ENCODE data around the gene KLF6.

The KLF6 gene

DNA sequence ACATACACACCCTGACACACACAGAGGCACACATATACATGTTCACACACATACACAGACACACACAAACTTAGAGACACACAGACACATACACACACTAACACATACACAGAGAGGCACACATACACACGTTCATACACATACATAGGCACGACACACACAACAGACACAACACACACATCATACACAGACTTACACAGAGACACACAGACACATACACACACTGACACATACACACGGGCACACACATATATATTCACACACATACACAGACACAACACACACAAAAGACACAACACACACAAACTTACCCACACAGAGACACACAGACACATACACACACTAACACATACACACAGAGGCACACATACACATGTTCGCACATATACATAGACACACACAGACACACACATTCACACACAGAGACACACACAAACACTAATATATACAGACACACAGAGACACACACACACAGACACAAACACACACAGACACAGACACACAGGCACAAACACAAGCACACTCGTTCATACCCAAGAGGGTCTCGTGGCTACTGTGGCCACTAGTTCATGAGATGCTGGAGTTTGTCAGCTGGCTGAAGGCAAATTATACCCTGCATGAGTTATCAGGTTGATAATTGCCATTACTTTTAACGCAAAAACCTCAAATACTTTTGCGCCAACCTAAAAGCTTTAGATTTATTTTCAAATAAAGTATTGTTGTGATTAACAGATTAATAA, 17.7 kb upstream of the KLF6 start:
- Histone ChIP-seq H3K27ac (ENCODE audit: low read depth, low read length, severe bottlenecking) (peak overlapping the region; percentile 97), H3K4me1 (ENCODE audit: control insufficient read depth, insufficient read depth, low read length, poor library complexity, severe bottlenecking) (peaks cover 48% of the 10 kb centered on the region), H3K9me3 (ENCODE audit: control insufficient read depth, low read length) (peaks cover 5% of the 10 kb centered on the region), H3K4me3 (ENCODE audit: extremely low read depth, insufficient read depth, low read length, poor library complexity, severe bottlenecking) (no peak overlapping the region), H3K36me3 (ENCODE audit: control insufficient read depth, insufficient read depth, low read length) (no peaks in the 10 kb centered on the region)
- WGBS, 2 experiments (ENCODE audit: insufficient coverage in 2 of 2), result 88 to 98% methylated on average over 4 to 5 of the region's 8 CpGs

GRCh38 chr10:3801558-3802192, 16.7 kb upstream of the KLF6 start:
- H3K9me3 ChIP-seq (ENCODE audit: control insufficient read depth, low read length), result peaks cover 5% of the 10 kb centered on the region
- H3K27ac ChIP-seq (ENCODE audit: low read depth, low read length, severe bottlenecking), result no peak overlapping the region
- no peak overlapping the region for H3K4me3 ChIP-seq (ENCODE audit: extremely low read depth, insufficient read depth, low read length, poor library complexity, severe bottlenecking)
- WGBS, 2 experiments (ENCODE audit: insufficient coverage in 2 of 2), result 96 to 98% methylated on average over 5 to 7 of the region's 11 CpGs
- no peaks in the 10 kb centered on the region for H3K36me3 ChIP-seq (ENCODE audit: control insufficient read depth, insufficient read depth, low read length)
- peaks cover 38% of the 10 kb centered on the region for H3K4me1 ChIP-seq (ENCODE audit: control insufficient read depth, insufficient read depth, low read length, poor library complexity, severe bottlenecking)

- 100% methylated on average over 1 to 3 of the region's 5 CpGs for WGBS, 2 experiments (ENCODE audit: insufficient coverage in 2 of 2)
- no peak overlapping the region for H3K4me3 ChIP-seq (ENCODE audit: extremely low read depth, insufficient read depth, low read length, poor library complexity, severe bottlenecking)
- H3K9me3 ChIP-seq (ENCODE audit: control insufficient read depth, low read length), result peaks cover 5% of the 10 kb centered on the region
- H3K36me3 ChIP-seq (ENCODE audit: control insufficient read depth, insufficient read depth, low read length), result no peaks in the 10 kb centered on the region
- H3K4me1 ChIP-seq (ENCODE audit: control insufficient read depth, insufficient read depth, low read length, poor library complexity, severe bottlenecking), result peaks cover 27% of the 10 kb centered on the region
- no peak overlapping the region for H3K27ac ChIP-seq (ENCODE audit: low read depth, low read length, severe bottlenecking)
These were observed 15.6 kb upstream of the KLF6 start for GRCh38 chr10:3800586-3800985.

DNA sequence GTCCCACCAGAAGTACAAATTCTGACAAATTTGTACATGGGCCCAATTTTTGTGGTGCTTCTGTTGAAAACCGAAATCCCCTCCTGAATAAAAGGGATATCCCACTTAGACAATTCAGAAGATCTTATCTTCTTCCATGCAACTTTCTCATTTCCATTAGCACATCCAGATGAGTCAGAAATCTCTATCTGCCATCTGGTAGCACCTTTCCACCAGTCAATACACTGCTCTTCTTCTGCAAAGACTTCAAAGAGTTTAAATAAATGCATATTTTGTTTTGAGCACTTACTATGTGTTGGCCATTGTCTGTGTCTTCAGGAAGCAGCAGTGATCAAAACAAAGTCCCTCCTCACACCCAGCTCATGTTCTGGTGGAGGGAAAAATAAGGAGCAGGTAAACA, 12.7 kb upstream of the KLF6 start:
- Histone ChIP-seq H3K4me3 (ENCODE audit: extremely low read depth, insufficient read depth, low read length, poor library complexity, severe bottlenecking) (no peak overlapping the region), H3K27ac (ENCODE audit: low read depth, low read length, severe bottlenecking) (no peak overlapping the region), H3K9me3 (ENCODE audit: control insufficient read depth, low read length) (peaks cover 15% of the 10 kb centered on the region), H3K4me1 (ENCODE audit: control insufficient read depth, insufficient read depth, low read length, poor library complexity, severe bottlenecking) (peaks cover under 1% of the 10 kb centered on the region), H3K36me3 (ENCODE audit: control insufficient read depth, insufficient read depth, low read length) (no peaks in the 10 kb centered on the region)
- no CpG with 5 or more reads among the region's 1 CpG for WGBS, 2 experiments (ENCODE audit: insufficient coverage in 2 of 2)

GRCh38 chr10:3793553-3793952, 8.5 kb upstream of the KLF6 start:
- no peaks in the 10 kb centered on the region for H3K4me1 ChIP-seq (ENCODE audit: control insufficient read depth, insufficient read depth, low read length, poor library complexity, severe bottlenecking)
- no peaks in the 10 kb centered on the region for H3K36me3 ChIP-seq (ENCODE audit: control insufficient read depth, insufficient read depth, low read length)
- H3K4me3 ChIP-seq (ENCODE audit: extremely low read depth, insufficient read depth, low read length, poor library complexity, severe bottlenecking), result no peak overlapping the region
- H3K9me3 ChIP-seq (ENCODE audit: control insufficient read depth, low read length), result peaks cover 21% of the 10 kb centered on the region
- WGBS, 2 experiments (ENCODE audit: insufficient coverage in 2 of 2), result 95 to 100% methylated on average over 2 to 3 of the region's 3 CpGs
- no peak overlapping the region for H3K27ac ChIP-seq (ENCODE audit: low read depth, low read length, severe bottlenecking)

DNA sequence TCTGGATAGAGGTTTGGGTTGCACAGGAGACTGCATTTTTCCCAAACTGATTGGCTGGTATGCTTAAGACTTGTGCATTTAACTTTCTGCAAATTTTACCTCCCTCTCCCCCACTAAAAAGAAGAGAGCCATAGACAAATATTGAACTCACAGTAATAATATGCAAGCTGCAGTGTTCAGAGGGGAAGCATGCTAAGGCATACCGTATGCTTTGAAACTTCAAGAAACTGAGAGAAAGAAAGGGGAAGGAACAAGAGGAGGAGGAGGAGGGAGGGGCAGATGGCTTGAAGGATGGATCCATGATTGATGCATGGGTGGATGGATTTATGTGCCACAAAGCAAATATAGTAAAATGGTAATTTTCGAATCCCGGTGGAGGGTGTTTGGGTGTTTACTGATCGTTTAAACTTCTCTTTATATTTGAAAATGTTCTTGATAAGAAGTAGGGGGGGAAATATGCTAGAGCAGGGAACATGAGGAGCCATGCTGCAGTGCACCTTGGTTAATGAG, 7.8 kb upstream of the KLF6 start:
- Histone ChIP-seq H3K36me3 (ENCODE audit: control insufficient read depth, insufficient read depth, low read length) (no peaks in the 10 kb centered on the region), H3K4me3 (ENCODE audit: extremely low read depth, insufficient read depth, low read length, poor library complexity, severe bottlenecking) (no peak overlapping the region), H3K9me3 (ENCODE audit: control insufficient read depth, low read length) (peaks cover 17% of the 10 kb centered on the region), H3K4me1 (ENCODE audit: control insufficient read depth, insufficient read depth, low read length, poor library complexity, severe bottlenecking) (no peaks in the 10 kb centered on the region), H3K27ac (ENCODE audit: low read depth, low read length, severe bottlenecking) (no peak overlapping the region)
- WGBS, 2 experiments (ENCODE audit: insufficient coverage in 2 of 2), result 60 to 89% methylated on average over 2 to 3 of the region's 4 CpGs

DNA sequence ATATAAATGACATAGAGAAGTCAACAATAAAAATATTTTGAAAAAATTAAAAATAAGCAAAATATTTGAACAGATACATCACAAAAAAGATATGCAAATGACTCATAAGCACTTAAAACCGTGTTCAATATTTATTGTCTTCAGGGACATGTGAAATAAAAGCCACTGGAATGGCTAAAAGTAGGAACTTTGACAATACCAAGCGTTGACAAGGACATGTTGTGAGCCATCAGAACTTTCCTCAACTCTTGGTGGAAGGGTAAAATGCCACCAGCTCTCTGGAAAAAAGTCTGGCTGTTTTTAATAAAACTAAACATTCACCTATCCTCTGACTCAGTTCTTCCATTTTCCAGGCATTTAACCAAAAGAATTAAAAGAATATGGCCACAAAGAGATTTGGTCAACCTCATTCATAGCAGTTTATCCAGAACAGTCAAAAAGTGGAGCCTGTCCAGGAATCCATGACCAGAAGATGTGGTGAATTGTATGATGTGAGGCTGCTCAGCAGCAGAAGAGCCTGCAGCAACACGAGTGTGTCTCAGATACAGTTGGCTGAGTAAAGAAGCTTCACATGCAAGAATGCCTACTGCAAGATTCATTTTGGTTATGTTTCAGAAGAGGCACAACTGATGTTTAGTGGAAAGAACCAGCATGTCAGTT, 7.1 kb upstream of the KLF6 start:
- WGBS, 2 experiments (ENCODE audit: insufficient coverage in 2 of 2), result 81 to 83% methylated on average over 2 to 3 of the region's 3 CpGs
- H3K9me3 ChIP-seq (ENCODE audit: control insufficient read depth, low read length), result peaks cover 17% of the 10 kb centered on the region

GRCh38 chr10:3790858-3791257, 5.8 kb upstream of the KLF6 start:
- WGBS, 2 experiments (ENCODE audit: insufficient coverage in 2 of 2), result 81 to 91% methylated on average over 3 to 4 of the region's 6 CpGs
- no peak overlapping the region for H3K4me3 ChIP-seq (ENCODE audit: extremely low read depth, insufficient read depth, low read length, poor library complexity, severe bottlenecking)
- peaks cover 17% of the 10 kb centered on the region for H3K9me3 ChIP-seq (ENCODE audit: control insufficient read depth, low read length)
- no peaks in the 10 kb centered on the region for H3K36me3 ChIP-seq (ENCODE audit: control insufficient read depth, insufficient read depth, low read length)
- H3K4me1 ChIP-seq (ENCODE audit: control insufficient read depth, insufficient read depth, low read length, poor library complexity, severe bottlenecking), result no peaks in the 10 kb centered on the region
- H3K27ac ChIP-seq (ENCODE audit: low read depth, low read length, severe bottlenecking), result no peak overlapping the region

More for the DNA sequence above, 7.1 kb upstream of the KLF6 start:
- Histone ChIP-seq H3K4me1 (ENCODE audit: control insufficient read depth, insufficient read depth, low read length, poor library complexity, severe bottlenecking) (no peaks in the 10 kb centered on the region), H3K36me3 (ENCODE audit: control insufficient read depth, insufficient read depth, low read length) (no peaks in the 10 kb centered on the region), H3K4me3 (ENCODE audit: extremely low read depth, insufficient read depth, low read length, poor library complexity, severe bottlenecking) (no peak overlapping the region), H3K27ac (ENCODE audit: low read depth, low read length, severe bottlenecking) (no peak overlapping the region)

- Histone ChIP-seq H3K4me3 (ENCODE audit: extremely low read depth, insufficient read depth, low read length, poor library complexity, severe bottlenecking) (no peak overlapping the region), H3K36me3 (ENCODE audit: control insufficient read depth, insufficient read depth, low read length) (no peaks in the 10 kb centered on the region), H3K9me3 (ENCODE audit: control insufficient read depth, low read length) (peaks cover 16% of the 10 kb centered on the region), H3K4me1 (ENCODE audit: control insufficient read depth, insufficient read depth, low read length, poor library complexity, severe bottlenecking) (no peaks in the 10 kb centered on the region), H3K27ac (ENCODE audit: low read depth, low read length, severe bottlenecking) (no peak overlapping the region)
- WGBS, 2 experiments (ENCODE audit: insufficient coverage in 2 of 2), result 100% methylated on average over 1 of the region's 1 CpG
These were observed 5.3 kb upstream of the KLF6 start for GRCh38 chr10:3790272-3790671.

DNA sequence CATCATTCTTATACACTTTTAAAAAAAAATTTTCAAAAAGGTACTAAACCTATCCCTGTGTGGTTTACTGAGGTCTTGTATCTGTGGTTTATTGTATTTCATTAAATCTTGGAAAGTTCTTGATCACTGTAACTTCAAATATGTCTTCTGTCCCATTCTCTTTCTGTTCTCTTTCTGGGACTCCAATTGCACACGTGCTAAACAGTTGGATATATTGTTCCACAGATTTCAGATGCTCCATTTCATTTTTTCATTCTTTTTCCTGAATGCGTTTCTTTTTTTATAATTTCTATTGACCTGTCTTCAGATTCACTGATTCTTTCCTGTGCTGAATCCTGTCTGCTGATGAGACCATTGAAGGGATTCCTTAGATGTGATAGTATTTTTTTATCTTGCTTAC, 4.6 kb upstream of the KLF6 start:
- H3K4me1 ChIP-seq (ENCODE audit: control insufficient read depth, insufficient read depth, low read length, poor library complexity, severe bottlenecking), result no peaks in the 10 kb centered on the region
- H3K9me3 ChIP-seq (ENCODE audit: control insufficient read depth, low read length), result peaks cover 12% of the 10 kb centered on the region
- 91 to 100% methylated on average over 1 of the region's 2 CpGs for WGBS, 2 experiments (ENCODE audit: insufficient coverage in 2 of 2)
- no peak overlapping the region for H3K27ac ChIP-seq (ENCODE audit: low read depth, low read length, severe bottlenecking)
- no peak overlapping the region for H3K4me3 ChIP-seq (ENCODE audit: extremely low read depth, insufficient read depth, low read length, poor library complexity, severe bottlenecking)
- no peaks in the 10 kb centered on the region for H3K36me3 ChIP-seq (ENCODE audit: control insufficient read depth, insufficient read depth, low read length)

Measured in mesodermal cell (in vitro differentiated cells).